GM21367 (cell line): Measurements from ENCODE around the gene CCT8.

Experiments used
- ATAC-seq: cut with Tn5 transposase; IDR thresholded peaks from one replicate; pipeline ENCODE4 v1.9.1; 2021; ENCODE audit not compliant: unreplicated experiment

CCT8 gene

GRCh38 chr21:29073222-29074006 is at the start of gene CCT8:
Gene CCT8 (minus strand): TSS chr21:29073648. CDS start chr21:29073590, 58 bp downstream.
- ATAC-seq, result peak; percentile 93

GRCh38 chr21:29121759-29122158 is 48.3 kb upstream of the CCT8 start:
- ATAC-seq, result peak; percentile 42

DNA sequence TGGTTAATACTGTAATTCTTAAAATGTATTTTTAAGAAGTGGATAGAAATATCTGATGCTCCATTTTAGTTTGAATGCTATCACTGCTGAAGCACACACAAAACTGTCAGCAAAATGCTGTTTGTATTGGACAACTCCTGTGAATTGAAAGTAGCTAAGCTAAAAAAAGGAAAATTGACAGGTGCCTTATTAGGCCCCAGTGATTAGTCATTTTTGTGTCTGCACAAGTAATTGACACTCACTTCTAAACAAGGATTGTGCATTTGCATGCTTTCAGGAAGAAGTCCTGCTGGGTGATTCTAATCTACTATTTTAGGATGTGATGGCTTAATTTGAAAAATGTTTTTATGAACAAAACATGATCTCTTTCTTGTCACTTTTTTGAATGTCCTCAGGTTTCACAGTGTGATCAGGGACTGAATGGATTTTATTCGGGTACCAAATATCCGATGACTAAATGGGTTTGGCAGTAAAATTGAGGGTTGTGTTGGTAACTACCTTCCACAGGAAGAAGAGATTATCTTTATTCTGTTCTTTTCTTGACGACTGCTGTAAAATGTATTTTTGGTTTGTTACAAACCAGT is 44.0 kb upstream of the CCT8 start:
- no peak for ATAC-seq

DNA sequence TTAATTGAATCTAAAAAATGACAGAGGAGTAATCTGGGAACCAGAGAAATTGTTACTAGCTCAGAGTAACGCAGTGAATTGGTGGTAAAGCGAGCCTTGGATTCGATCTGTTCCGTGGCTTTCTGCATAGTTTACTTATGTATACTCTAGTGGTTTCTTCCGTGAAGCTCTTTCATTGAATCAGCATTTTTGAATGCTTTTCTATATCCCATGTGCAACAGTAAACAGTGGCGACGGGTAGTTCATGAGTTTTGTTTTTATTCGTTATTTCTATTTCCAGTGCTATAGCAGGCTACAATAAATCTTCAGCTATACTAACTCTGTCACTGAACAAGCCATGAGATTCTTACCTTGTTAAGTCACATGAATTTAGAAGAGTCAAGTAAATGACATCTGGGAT is 42.5 kb upstream of the CCT8 start:
- no peak for ATAC-seq

DNA sequence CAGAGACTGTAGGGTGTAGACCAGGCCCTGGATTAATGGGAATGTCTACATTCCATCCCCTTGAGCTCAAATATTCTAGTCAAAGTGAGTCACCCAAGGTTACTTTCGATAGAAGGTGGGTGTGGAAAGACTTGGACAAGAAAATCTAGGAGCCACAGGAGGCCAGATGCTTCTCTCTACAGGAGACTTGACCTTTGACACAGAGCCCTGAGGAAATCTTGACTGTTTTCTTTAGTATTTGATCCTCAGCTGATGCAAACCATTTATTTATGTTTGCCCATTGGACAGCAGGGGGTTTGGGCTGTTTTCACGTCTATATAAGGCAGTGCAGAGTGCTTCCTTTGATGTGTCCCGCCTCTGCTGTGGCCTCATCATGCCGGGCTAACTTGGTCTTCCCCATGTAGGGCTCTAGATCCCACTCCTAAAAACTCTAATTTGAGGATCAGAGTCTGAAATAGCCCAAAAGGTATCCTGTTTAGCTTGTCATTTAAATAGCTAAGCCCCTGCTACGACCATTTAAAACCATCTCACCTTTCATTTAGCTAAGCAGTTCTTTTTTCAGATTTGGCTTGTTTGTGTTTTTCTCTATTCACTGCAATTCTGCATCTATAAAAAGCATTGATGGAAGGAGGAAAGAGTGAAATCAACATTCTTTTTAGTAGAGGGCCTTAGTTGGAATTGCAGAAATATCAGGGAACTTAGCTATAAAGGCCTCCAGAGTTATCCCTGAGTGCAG is 41.5 kb upstream of the CCT8 start:
- no peak for ATAC-seq

DNA sequence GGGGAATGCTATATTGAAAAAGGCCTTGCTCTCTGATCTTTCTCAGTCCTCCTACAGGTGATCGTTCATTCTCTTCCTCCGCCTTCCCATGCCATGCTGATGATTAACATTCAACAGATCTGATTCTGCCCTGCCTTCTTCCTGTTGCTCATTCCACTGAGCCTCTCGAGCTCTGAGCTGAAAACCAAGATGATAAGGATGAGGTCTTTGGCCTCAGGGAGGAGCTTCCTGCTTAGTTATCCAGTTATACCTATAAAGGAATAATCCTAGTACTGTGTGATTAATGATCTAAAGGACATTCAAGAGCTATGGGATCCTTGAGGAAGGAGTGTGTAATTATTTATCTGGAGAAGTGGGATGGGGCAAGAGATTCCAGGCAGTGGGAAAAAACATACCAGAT is 31.8 kb upstream of the CCT8 start:
- no peak for ATAC-seq

DNA sequence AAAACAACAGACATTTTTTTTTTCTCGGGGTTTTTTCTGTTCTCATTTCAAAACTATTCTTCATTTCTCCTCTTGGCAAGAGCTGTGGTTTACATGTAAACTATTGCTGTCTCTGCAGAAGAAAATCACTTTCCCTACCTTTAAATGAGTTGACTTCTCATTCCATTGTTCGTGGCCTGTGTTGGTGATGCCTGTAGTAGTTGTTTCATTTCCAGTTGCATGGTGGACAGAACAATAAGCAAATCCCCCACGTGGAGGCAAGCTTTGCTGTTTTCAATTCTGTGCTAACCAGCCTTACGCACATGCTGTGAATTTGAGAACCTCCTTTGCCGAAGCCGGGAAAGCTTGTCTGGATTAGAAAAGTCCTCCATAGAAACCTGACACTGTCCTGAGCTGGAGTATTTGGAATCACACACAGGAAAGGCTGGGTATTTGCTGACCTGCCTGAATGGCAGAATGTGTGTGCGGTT is 30.8 kb upstream of the CCT8 start:
- no peak for ATAC-seq

GRCh38 chr21:29102791-29103257 is 29.4 kb upstream of the CCT8 start:
- ATAC-seq, result no peak

GRCh38 chr21:29098156-29098555 is 24.7 kb upstream of the CCT8 start:
- no peak for ATAC-seq

- ATAC-seq, result no peak
These were observed 23.0 kb upstream of the CCT8 start for GRCh38 chr21:29096218-29097015.

GRCh38 chr21:29092102-29092959 is 18.9 kb upstream of the CCT8 start:
- no peak for ATAC-seq

- no peak for ATAC-seq
These were observed 17.6 kb upstream of the CCT8 start for GRCh38 chr21:29091033-29091432.

GRCh38 chr21:29085106-29085752 is 11.8 kb upstream of the CCT8 start:
- ATAC-seq, result no peak

DNA sequence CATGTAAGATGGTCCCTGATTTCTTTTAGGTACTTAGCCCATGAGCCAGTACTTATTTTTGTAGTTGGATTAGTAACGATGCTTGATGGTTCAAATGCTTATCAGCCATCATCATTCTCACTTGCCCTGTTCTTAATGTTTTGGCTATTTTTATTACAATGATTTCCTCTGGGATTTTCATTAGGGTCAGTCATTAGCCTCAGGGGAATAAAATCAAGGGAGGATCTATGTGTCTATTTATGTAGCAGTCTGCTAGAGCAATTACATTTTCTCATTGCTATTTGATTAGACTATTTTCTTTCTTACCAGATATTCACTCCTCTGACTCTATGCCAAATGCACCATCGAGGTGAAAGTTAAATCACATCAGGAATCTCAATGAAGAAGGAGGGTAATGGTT is 10.9 kb upstream of the CCT8 start:
- no peak for ATAC-seq

GRCh38 chr21:29083306-29083705 is 9.9 kb upstream of the CCT8 start:
- ATAC-seq, result no peak

DNA sequence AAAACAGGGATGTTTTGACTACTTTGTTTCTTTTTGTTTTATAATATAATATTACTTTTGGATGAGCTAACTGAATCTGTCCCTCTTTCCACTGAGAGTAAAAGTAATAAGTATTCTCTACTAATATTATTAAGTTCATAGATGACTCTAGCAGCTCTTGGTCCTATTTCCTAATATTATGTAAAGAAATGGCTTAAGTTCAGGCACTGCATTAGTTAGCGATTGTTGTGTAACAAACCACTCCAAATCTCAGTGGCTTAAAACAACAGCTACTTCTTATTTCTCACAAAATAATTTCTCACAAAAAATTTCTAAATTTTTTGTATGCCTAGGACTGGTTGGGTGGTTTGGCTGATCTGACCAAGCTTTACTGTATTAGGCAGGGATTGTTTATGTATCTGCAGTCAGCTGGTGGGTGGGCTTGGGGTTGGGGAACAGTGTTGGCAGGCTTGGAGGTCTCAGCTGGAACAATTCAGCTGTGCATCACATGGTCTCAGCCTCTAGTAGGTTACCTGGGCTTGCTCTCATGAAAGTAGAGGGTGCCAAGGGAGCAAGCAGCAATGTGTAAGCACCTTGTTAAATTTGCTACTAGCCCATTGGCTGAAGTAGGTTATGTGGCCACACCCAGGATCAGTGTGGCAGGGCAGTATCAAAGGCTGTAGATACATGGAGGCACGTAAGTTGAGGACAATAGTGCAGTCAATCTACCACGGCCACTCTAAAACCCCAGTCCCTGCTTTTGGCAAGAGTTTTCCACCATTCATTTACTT is 8.8 kb upstream of the CCT8 start:
- no peak for ATAC-seq

DNA sequence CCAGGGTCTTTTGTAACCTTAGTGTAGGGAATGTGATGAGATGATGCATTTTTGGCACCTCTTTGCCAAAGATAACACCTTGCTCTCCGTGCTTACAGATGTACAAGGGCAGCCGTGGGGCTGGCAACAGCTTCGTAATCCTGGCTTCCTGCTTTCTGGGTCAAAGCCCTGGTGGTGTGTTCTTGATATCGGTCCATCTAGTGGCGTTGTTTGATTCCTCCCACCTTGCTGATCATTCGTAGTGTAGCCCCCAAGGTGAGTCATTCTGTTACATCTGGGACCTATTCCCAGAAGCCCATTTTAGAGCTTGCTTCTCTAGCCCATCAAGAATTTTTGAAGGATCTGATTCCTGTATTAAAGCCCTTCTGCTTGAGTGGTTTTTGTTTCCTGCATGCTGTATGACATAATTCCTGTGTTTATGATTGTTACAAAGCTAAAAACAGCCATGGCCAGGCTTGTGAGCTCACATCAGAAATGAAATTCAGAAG is 7.0 kb upstream of the CCT8 start:
- ATAC-seq, result no peak

DNA sequence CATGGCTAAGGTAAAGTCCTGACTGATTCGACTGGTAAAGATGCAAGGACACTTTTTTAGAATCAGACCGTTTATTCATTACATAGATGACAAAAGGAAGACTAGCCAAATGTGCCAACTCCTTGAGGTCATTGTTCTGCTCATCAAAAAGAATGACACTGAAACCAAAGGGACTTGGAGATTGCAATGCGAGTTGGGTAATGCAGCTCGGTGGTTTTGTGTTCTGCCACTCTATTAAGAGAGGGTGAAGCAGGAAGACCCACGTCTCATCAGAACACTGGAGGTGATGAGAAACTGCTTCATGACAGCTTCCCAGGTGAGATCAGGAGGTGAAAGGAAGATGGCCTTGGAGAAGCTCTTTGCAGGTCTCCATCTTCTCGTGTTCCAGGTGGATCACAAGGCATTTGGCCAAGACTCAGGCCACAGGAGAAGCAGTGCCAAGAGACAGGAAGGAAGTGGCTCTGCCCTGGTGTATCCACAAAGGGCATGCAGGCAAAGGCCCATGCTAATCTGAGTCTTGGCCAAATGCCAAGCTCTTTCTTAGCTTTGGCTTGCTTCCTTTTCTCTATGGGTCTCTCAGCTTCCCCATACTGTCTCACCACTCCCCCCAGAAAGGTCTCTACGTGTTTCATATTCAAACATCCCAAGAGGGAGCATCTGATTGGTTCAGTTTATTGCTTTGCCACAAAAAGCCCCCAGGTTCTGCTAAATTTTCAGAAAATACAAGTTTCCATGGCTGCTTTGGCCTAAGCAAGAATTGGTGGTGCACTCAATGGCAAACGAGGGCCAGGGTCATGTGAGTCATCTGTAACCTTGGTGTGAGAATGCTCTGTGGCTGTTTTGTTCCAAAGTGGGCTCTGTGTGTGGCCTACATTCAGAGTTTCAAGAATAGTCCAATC is 5.7 kb upstream of the CCT8 start:
- ATAC-seq, result peak; percentile 51
